ENCODE results near the gene PTGDS. TPM values are rescaled to one million over a fixed set of nuclear protein-coding genes. Genes with fewer than 3 reads are reported as not detected.

PTGDS gene
- total RNA-seq, 1 donor from 2014 or later = 5.0 TPM

- no peak for DNase-seq (ENCODE audit: low read depth)
- H3K4me1 Mint-ChIP-seq (ENCODE audit: low read depth, unreplicated experiment) = no peaks in the 10 kb centered on the region
Observed at GRCh38 chr9:136940526-136941230, 36.6 kb upstream of the PTGDS start.

DNA sequence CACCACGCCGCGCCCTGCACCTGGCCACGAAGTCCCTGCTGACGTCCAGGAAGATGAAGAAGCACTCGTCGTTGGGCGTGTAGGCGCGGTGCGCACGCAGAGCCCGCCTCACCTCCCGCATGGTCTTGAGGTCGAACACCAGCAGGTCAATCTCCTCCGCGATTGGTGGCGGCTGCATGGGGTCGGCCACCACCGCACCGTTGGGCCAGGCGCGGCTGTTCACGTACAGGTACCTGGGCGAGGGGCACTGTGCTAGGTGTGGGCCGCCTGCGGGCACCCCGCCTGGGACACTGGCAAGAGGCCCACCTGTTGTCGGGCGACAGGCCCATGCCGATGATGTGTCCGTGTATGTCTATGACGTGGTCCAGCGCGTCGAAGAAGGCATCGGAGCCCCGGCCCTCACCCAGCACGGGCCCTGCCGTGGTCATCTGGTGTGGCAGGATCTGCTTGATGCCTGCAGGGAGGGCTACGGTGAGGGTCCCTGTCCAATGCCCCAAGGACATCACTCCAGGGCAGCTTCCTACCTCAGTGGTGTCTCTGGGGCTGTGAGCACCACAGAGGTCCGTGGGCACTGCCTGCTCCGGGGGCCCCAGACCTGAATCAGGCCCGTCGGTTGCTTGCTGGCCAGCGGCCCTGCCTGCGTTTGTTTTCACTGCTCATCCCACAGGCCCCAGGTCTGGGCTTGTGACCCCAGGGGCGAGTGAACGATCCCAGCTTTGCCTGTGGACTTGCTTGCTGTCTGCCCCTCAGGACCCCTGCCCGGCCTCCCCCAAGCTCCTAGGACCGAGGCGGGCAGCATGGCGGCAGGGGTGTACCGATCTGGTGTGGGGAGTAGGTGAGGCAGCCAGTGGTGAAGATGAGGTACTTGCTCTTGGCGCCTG, 35.8 kb upstream of the PTGDS start:
- no peak overlapping the region for H3K27ac ChIP-seq (ENCODE audit: low read depth, low read length)
- no peaks in the 10 kb centered on the region for H3K9me3 ChIP-seq (ENCODE audit: insufficient read depth, low read depth, low read length)
- Mint-ChIP-seq H3K4me1 (ENCODE audit: low read depth, unreplicated experiment) (no peaks in the 10 kb centered on the region), H3K36me3 (ENCODE audit: low read depth, unreplicated experiment) (peaks cover 6% of the 10 kb centered on the region), H3K27me3 (ENCODE audit: low read depth, unreplicated experiment) (no peaks in the 10 kb centered on the region), H3K9me3 (ENCODE audit: unreplicated experiment) (no peaks in the 10 kb centered on the region), H3K27ac (ENCODE audit: unreplicated experiment) (no peak overlapping the region), H3K4me3 (ENCODE audit: unreplicated experiment) (no peak overlapping the region)
- H3K79me2 ChIP-seq (ENCODE audit: insufficient read depth, low read length) = peaks cover 47% of the 10 kb centered on the region
- H4K20me1 ChIP-seq (ENCODE audit: insufficient read depth, low read length) = peaks cover 46% of the 10 kb centered on the region
- H3K27me3 ChIP-seq (ENCODE audit: insufficient read depth, low read length) = no peaks in the 10 kb centered on the region
- H3K9ac ChIP-seq (ENCODE audit: low read length) = no peak overlapping the region
- no peaks in the 10 kb centered on the region for H3K36me3 ChIP-seq (ENCODE audit: insufficient read depth, low read length)
- H3K4me3 ChIP-seq (ENCODE audit: insufficient read depth, low read depth, low read length) = no peak overlapping the region
- no peak overlapping the region for H3K4me2 ChIP-seq (ENCODE audit: low read length)
- no peak overlapping the region for H2AFZ ChIP-seq (ENCODE audit: low read depth, low read length)
- FAIRE-seq (no peak), DNase-seq (ENCODE audit: low read depth) (no peak)
- peaks cover 9% of the 10 kb centered on the region for H3K4me1 ChIP-seq (ENCODE audit: insufficient read depth, low read length)
- TF ChIP-seq, protein P1, sequence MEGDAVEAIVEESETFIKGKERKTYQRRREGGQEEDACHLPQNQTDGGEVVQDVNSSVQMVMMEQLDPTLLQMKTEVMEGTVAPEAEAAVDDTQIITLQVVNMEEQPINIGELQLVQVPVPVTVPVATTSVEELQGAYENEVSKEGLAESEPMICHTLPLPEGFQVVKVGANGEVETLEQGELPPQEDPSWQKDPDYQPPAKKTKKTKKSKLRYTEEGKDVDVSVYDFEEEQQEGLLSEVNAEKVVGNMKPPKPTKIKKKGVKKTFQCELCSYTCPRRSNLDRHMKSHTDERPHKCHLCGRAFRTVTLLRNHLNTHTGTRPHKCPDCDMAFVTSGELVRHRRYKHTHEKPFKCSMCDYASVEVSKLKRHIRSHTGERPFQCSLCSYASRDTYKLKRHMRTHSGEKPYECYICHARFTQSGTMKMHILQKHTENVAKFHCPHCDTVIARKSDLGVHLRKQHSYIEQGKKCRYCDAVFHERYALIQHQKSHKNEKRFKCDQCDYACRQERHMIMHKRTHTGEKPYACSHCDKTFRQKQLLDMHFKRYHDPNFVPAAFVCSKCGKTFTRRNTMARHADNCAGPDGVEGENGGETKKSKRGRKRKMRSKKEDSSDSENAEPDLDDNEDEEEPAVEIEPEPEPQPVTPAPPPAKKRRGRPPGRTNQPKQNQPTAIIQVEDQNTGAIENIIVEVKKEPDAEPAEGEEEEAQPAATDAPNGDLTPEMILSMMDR (IDR thresholded peaks at IDR 0.05; ENCODE audit: insufficient read depth, low read depth, low read length) = no peak
- TF ChIP-seq EZH2 (IDR thresholded peaks at IDR 0.05; ENCODE audit: insufficient read depth, low read length) = no peak

More at GRCh38 chr9:136940526-136941230, 36.6 kb upstream of the PTGDS start:
- TF ChIP-seq EZH2 (IDR thresholded peaks at IDR 0.05; ENCODE audit: insufficient read depth, low read length) = no peak
- TF ChIP-seq, protein P1 (IDR thresholded peaks at IDR 0.05; ENCODE audit: insufficient read depth, low read depth, low read length) = no peak
- peaks cover 9% of the 10 kb centered on the region for H3K4me1 ChIP-seq (ENCODE audit: insufficient read depth, low read length)
- no peaks in the 10 kb centered on the region for H3K27me3 ChIP-seq (ENCODE audit: insufficient read depth, low read length)
- FAIRE-seq = no peak
- H3K79me2 ChIP-seq (ENCODE audit: insufficient read depth, low read length) = peaks cover 47% of the 10 kb centered on the region
- peaks cover 46% of the 10 kb centered on the region for H4K20me1 ChIP-seq (ENCODE audit: insufficient read depth, low read length)
- H3K9me3 ChIP-seq (ENCODE audit: insufficient read depth, low read depth, low read length) = no peaks in the 10 kb centered on the region
- H3K4me3 ChIP-seq (ENCODE audit: insufficient read depth, low read depth, low read length) = no peak overlapping the region
- Mint-ChIP-seq H3K36me3 (ENCODE audit: low read depth, unreplicated experiment) (peaks cover 6% of the 10 kb centered on the region), H3K27ac (ENCODE audit: unreplicated experiment) (no peak overlapping the region), H3K9me3 (ENCODE audit: unreplicated experiment) (no peaks in the 10 kb centered on the region), H3K4me3 (ENCODE audit: unreplicated experiment) (no peak overlapping the region), H3K27me3 (ENCODE audit: low read depth, unreplicated experiment) (no peaks in the 10 kb centered on the region)
- H3K36me3 ChIP-seq (ENCODE audit: insufficient read depth, low read length) = no peaks in the 10 kb centered on the region
- no peak overlapping the region for H3K27ac ChIP-seq (ENCODE audit: low read depth, low read length)
- no peak overlapping the region for H3K9ac ChIP-seq (ENCODE audit: low read length)
- no peak overlapping the region for H2AFZ ChIP-seq (ENCODE audit: low read depth, low read length)
- H3K4me2 ChIP-seq (ENCODE audit: low read length) = no peak overlapping the region
